Hepatic stellate cell (primary cell): ENCODE data around the gene TMEM178B.

Experiments
- DNase-seq: peaks from one replicate; pipeline ENCODE4 v3.0.0; 2011; ENCODE audit warnings: low spot score

TMEM178B gene

GRCh38 chr7:141221007-141221612 lies 147.2 kb downstream of the TMEM178B start:
- DNase-seq, result no peak

- DNase-seq, result no peak
These were observed 152.2 kb downstream of the TMEM178B start for GRCh38 chr7:141225916-141226618.

GRCh38 chr7:141227454-141227853 lies 153.6 kb downstream of the TMEM178B start:
- no peak for DNase-seq

- DNase-seq, result no peak
These were observed 154.6 kb downstream of the TMEM178B start for GRCh38 chr7:141228482-141228881.

GRCh38 chr7:141231018-141231792 lies 157.3 kb downstream of the TMEM178B start:
- DNase-seq, result peak; percentile 50

GRCh38 chr7:141232286-141233051 lies 158.6 kb downstream of the TMEM178B start:
- DNase-seq, result no peak

GRCh38 chr7:141234335-141235105 lies 160.7 kb downstream of the TMEM178B start:
- DNase-seq, result no peak

GRCh38 chr7:141235656-141236055 lies 161.8 kb downstream of the TMEM178B start:
- no peak for DNase-seq

GRCh38 chr7:141238596-141239243 lies 164.9 kb downstream of the TMEM178B start:
- DNase-seq, result no peak

GRCh38 chr7:141239661-141240060 lies 165.8 kb downstream of the TMEM178B start:
- no peak for DNase-seq

GRCh38 chr7:141242568-141242967 lies 168.7 kb downstream of the TMEM178B start:
- DNase-seq, result no peak

GRCh38 chr7:141243368-141243767 lies 169.5 kb downstream of the TMEM178B start:
- no peak for DNase-seq

GRCh38 chr7:141244435-141244834 lies 170.6 kb downstream of the TMEM178B start:
- DNase-seq, result no peak

GRCh38 chr7:141246426-141246825 lies 172.6 kb downstream of the TMEM178B start:
- DNase-seq, result no peak

- DNase-seq, result no peak
These were observed 177.3 kb downstream of the TMEM178B start for GRCh38 chr7:141251180-141251579.

GRCh38 chr7:141251957-141252356 lies 178.1 kb downstream of the TMEM178B start:
- no peak for DNase-seq

GRCh38 chr7:141257597-141257996 lies 183.7 kb downstream of the TMEM178B start:
- no peak for DNase-seq

- no peak for DNase-seq
These were observed 184.7 kb downstream of the TMEM178B start for GRCh38 chr7:141258559-141258958.

- no peak for DNase-seq
These were observed 188.5 kb downstream of the TMEM178B start for GRCh38 chr7:141262101-141263090.

GRCh38 chr7:141263508-141263907 lies 189.6 kb downstream of the TMEM178B start:
- DNase-seq, result no peak
